HG03521 (cell line): ENCODE results near the gene CDH4.

Source experiments
- ATAC-seq: cut with Tn5 transposase; IDR thresholded peaks from one replicate; pipeline ENCODE4 v1.9.1; 2021; ENCODE audit warnings: mild to moderate bottlenecking, moderate library complexity; ENCODE audit not compliant: unreplicated experiment

Gene CDH4

GRCh38 chr20:61927826-61928541, 675.9 kb downstream of the CDH4 start:
- no peak for ATAC-seq

GRCh38 chr20:61929561-61929960, 677.5 kb downstream of the CDH4 start:
- no peak for ATAC-seq

GRCh38 chr20:61929971-61930666, 678.1 kb downstream of the CDH4 start:
- no peak for ATAC-seq

- no peak for ATAC-seq
Measured at GRCh38 chr20:61930776-61931475, 678.9 kb downstream of the CDH4 start.

GRCh38 chr20:61931476-61932198, 679.6 kb downstream of the CDH4 start:
- no peak for ATAC-seq

GRCh38 chr20:61932199-61932592, 680.1 kb downstream of the CDH4 start:
- ATAC-seq, result no peak

- no peak for ATAC-seq
Measured at GRCh38 chr20:61932711-61933480, 680.8 kb downstream of the CDH4 start.

GRCh38 chr20:61933481-61933950, 681.5 kb downstream of the CDH4 start:
- no peak for ATAC-seq

GRCh38 chr20:61933951-61934715, 682.1 kb downstream of the CDH4 start:
- no peak for ATAC-seq

- ATAC-seq, result no peak
Measured at GRCh38 chr20:61934716-61935530, 682.9 kb downstream of the CDH4 start.

- ATAC-seq, result no peak
Measured at GRCh38 chr20:61935926-61936700, 684.1 kb downstream of the CDH4 start.

- ATAC-seq, result no peak
Measured at GRCh38 chr20:61936701-61937131, 684.7 kb downstream of the CDH4 start.

GRCh38 chr20:61937146-61937962, 685.3 kb downstream of the CDH4 start:
- ATAC-seq, result no peak

- no peak for ATAC-seq
Measured at GRCh38 chr20:61937963-61938838, 686.1 kb downstream of the CDH4 start.

GRCh38 chr20:61938839-61939690, 687.0 kb downstream of the CDH4 start:
- ATAC-seq, result no peak
